ENCODE measurements around the gene LPP.

DNA sequence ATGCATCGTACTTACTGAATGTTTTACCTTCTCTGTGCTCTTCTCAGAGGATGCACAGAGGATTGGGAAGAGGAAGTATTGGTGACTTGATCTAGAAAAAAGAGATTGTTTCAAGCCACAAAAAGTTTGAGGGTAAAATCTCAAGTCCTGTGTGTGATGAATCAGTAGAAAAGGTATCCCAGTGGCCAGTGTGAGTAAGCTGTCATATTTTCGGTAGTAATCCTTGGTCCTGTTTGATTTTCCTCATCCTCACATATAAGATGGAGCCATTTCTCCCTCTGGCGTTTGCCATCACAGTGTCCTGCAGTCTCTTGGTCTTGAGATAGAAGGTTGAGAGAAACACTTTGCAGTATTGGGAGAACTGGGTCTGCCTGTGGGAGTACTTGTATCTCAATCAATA is 166.8 kb downstream of the LPP start:
- TF ChIP-seq CBX5 (IDR thresholded peaks at IDR 0.05; ENCODE audit: low read depth) (no peak), CTCF (IDR thresholded peaks at IDR 0.05 in 2 of 3, conservative IDR thresholded peaks at IDR 0.05 in 1 of 3; ENCODE audit: control insufficient read depth in 2 of 3, extremely low read depth in 1 of 3, insufficient read depth in 1 of 3, low read depth in 3 of 3, low read length in 3 of 3) (no peak), BRCA1 (IDR thresholded peaks at IDR 0.05; ENCODE audit: low read depth, low read length) (no peak)
- TF ChIP-seq, protein P1, sequence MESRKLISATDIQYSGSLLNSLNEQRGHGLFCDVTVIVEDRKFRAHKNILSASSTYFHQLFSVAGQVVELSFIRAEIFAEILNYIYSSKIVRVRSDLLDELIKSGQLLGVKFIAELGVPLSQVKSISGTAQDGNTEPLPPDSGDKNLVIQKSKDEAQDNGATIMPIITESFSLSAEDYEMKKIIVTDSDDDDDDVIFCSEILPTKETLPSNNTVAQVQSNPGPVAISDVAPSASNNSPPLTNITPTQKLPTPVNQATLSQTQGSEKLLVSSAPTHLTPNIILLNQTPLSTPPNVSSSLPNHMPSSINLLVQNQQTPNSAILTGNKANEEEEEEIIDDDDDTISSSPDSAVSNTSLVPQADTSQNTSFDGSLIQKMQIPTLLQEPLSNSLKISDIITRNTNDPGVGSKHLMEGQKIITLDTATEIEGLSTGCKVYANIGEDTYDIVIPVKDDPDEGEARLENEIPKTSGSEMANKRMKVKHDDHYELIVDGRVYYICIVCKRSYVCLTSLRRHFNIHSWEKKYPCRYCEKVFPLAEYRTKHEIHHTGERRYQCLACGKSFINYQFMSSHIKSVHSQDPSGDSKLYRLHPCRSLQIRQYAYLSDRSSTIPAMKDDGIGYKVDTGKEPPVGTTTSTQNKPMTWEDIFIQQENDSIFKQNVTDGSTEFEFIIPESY (IDR thresholded peaks at IDR 0.05): no peak

All from GM12878 (cell line).